Neural cell (in vitro differentiated cells): ENCODE results near the gene JPT1. TPM values are rescaled to one million over a fixed set of nuclear protein-coding genes. Genes with fewer than 3 reads are reported as not detected.
A peak's percentile ranks its signal among the peaks of the same experiment; 100 is the strongest.
"Not testable (repeated sequence)": the region's sequence is repeated elsewhere in the genome, so short reads cannot be mapped to it uniquely, and the experiment has no call there.

ENCODE experiments used
- H2AFZ ChIP-seq: fragments of 200-600, 300-800 bp; sonication (generic), shearing (Covaris generic); 2 replicates; pipeline ENCODE4 v1.6.0; 2014; ENCODE audit warnings: low read depth, mild to moderate bottlenecking, antibody characterized with exemption, low read length, moderate library complexity
- H3F3A ChIP-seq: fragments of 200-600 bp; shearing (Covaris generic); 2 replicates; pipeline ENCODE4 v1.6.1; 2016; ENCODE audit warnings: mild to moderate bottlenecking, moderate library complexity, mixed read lengths, antibody characterized with exemption, low read length; ENCODE audit not compliant: insufficient read depth, poor library complexity, severe bottlenecking
- H3K27ac ChIP-seq: fragments of 200-600, 300-800 bp; sonication (generic), shearing (Covaris generic); 2 replicates; pipeline ENCODE4 v1.5.1; 2014; ENCODE audit warnings: mild to moderate bottlenecking, low read length, moderate library complexity
- H3K27me3 ChIP-seq: fragments of 300-800, 200-600 bp; sonication (generic), shearing (Covaris generic); 2 replicates; pipeline ENCODE4 v1.6.0; 2014; ENCODE audit warnings: mild to moderate bottlenecking, low read depth, low read length, moderate library complexity; ENCODE audit not compliant: insufficient read depth
- H3K36me3 ChIP-seq: fragments of 300-800, 200-600 bp; sonication (generic), shearing (Covaris generic); 2 replicates; pipeline ENCODE4 v1.5.1; 2014; ENCODE audit warnings: mild to moderate bottlenecking, antibody characterized with exemption, low read length, moderate library complexity; ENCODE audit not compliant: insufficient read depth
- H3K4me2 ChIP-seq: fragments of 300-800, 200-600 bp; sonication (generic), shearing (Covaris generic); 2 replicates; pipeline ENCODE4 v1.6.0; 2014; ENCODE audit warnings: mild to moderate bottlenecking, low read length
- H3K4me3 ChIP-seq: fragments of 300-800, 200-600 bp; sonication (generic), shearing (Covaris generic); 2 replicates; pipeline ENCODE4 v1.5.1; 2014; ENCODE audit warnings: mild to moderate bottlenecking, low read length, moderate library complexity
- H3K79me2 ChIP-seq: fragments of 200-600 bp; shearing (Covaris generic); replicated peaks from 2 replicates; pipeline ENCODE4 v1.6.0; 2014; ENCODE audit warnings: mild to moderate bottlenecking, low read length, moderate library complexity; ENCODE audit not compliant: insufficient read depth
- H3K9ac ChIP-seq: fragments of 300-800, 200-600 bp; sonication (generic), shearing (Covaris generic); 2 replicates; pipeline ENCODE4 v1.6.1; 2016; ENCODE audit warnings: mild to moderate bottlenecking, low read length, mixed read lengths
- H3K9me2 ChIP-seq: fragments of 200-600 bp; shearing (Covaris generic); 2 replicates; pipeline ENCODE4 v1.6.1; 2016; ENCODE audit warnings: mild to moderate bottlenecking, low read length, mixed read lengths; ENCODE audit not compliant: insufficient read depth
- H3K9me3 ChIP-seq: fragments of 200-600, 300-800 bp; sonication (generic), shearing (Covaris generic); 2 replicates; pipeline ENCODE4 v1.6.1; 2016; ENCODE audit warnings: mild to moderate bottlenecking, mixed run types, low read length, moderate library complexity, mixed read lengths
- H4K20me1 ChIP-seq: fragments of 200-600 bp; shearing (Covaris generic); 2 replicates; pipeline ENCODE4 v1.6.1; 2016; ENCODE audit warnings: mild to moderate bottlenecking, mixed run types; ENCODE audit not compliant: insufficient read depth
- EP300 ChIP-seq: fragments of 450-650 bp; conservative IDR thresholded peaks from 2 replicates; pipeline ENCODE4 v1.6.1; 2014; ENCODE audit warnings: antibody characterized with exemption, mild to moderate bottlenecking, moderate library complexity; ENCODE audit not compliant: poor library complexity, severe bottlenecking
- EZH2 ChIP-seq: fragments of 200-600, 300-800 bp; shearing (Covaris generic), sonication (generic); IDR thresholded peaks from 2 replicates; pipeline ENCODE4 v1.6.1; 2014; ENCODE audit warnings: antibody characterized with exemption, low read length, borderline replicate concordance, mild to moderate bottlenecking; ENCODE audit not compliant: insufficient read depth, poor library complexity, severe bottlenecking
- MXI1 ChIP-seq: fragments of 450-650 bp; conservative IDR thresholded peaks from 2 replicates; pipeline ENCODE4 v1.6.1; 2014; ENCODE audit warnings: antibody characterized with exemption, mild to moderate bottlenecking; ENCODE audit not compliant: poor library complexity, severe bottlenecking
- POLR2AphosphoS5 ChIP-seq: IDR thresholded peaks from 2 replicates; pipeline ENCODE4 v1.6.1; 2012
- RAD21 ChIP-seq: fragments of 450-650 bp; conservative IDR thresholded peaks from 2 replicates; pipeline ENCODE4 v1.6.1; 2014; ENCODE audit warnings: antibody characterized with exemption, mild to moderate bottlenecking, moderate library complexity
- SMC3 ChIP-seq: fragments of 450-650 bp; conservative IDR thresholded peaks from 2 replicates; pipeline ENCODE4 v1.6.1; 2014; ENCODE audit warnings: antibody characterized with exemption, mild to moderate bottlenecking, moderate library complexity; ENCODE audit not compliant: poor library complexity
- TAF1 ChIP-seq: IDR thresholded peaks from 2 replicates; pipeline ENCODE4 v1.6.1; 2012; ENCODE audit warnings: low read depth
- polyA plus RNA-seq: library from polyadenylated mRNA; depleted of rRNA; stranded (reverse); fragments of >200 nt; gene quantifications from 2 replicates; pipeline ENCODE4 v1.2.3, GENCODE V29; 2014
- TF ChIP-seq, protein P1 (sequence below): fragments of 450-650 bp; IDR thresholded peaks from 2 replicates; pipeline ENCODE4 v1.5.1; 2014; ENCODE audit warnings: antibody characterized with exemption, mild to moderate bottlenecking, moderate library complexity; ENCODE audit not compliant: poor library complexity, severe bottlenecking
- TF ChIP-seq, protein P2 (sequence below): IDR thresholded peaks from 2 replicates; pipeline ENCODE4 v1.6.1; 2012; ENCODE audit warnings: borderline replicate concordance

The JPT1 gene
- polyA plus RNA-seq, 1 donor from 2014 or later: 1,721 TPM

GRCh38 chr17:75159196-75160031 lies 5.1 kb upstream of the JPT1 start:
- Histone ChIP-seq H3K79me2 (peaks cover 7% of the 10 kb centered on the region), H3K36me3 (peaks cover 6% of the 10 kb centered on the region), H3K9me3 (no peaks in the 10 kb centered on the region), H3K4me3 (no peak overlapping the region), H3K9me2 (no peaks in the 10 kb centered on the region), H3K27me3 (no peaks in the 10 kb centered on the region), H4K20me1 (no peaks in the 10 kb centered on the region), H3F3A (peaks cover 6% of the 10 kb centered on the region), H2AFZ (no peak overlapping the region), H3K9ac (no peak overlapping the region), H3K27ac (no peak overlapping the region), H3K4me2 (no peak overlapping the region)
- TF ChIP-seq POLR2AphosphoS5: no peak

DNA sequence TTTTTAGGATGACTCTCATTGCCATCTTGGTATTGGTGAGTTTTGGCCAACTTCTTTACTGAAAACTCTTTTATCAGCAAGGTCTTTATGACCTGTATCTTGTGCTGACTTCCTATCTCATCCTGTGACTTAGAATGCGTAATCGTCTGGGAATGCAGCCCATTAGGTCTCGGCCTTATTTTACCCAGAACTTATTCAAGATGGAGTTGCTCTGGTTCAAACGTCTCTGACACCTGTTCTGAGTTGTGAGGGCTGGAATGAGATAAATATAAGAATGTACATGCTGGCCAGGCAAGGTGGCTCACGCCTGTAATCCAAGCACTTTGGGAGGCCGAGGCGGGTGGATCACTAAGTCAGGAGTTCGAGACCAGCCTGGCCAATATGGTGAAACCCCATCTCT lies 4.2 kb upstream of the JPT1 start:
- H3K9me2 ChIP-seq, H3F3A ChIP-seq, H3K36me3 ChIP-seq, H3K27me3 ChIP-seq, H3K4me3 ChIP-seq, H3K9me3 ChIP-seq, H4K20me1 ChIP-seq, H2AFZ ChIP-seq, H3K27ac ChIP-seq, H3K79me2 ChIP-seq, H3K9ac ChIP-seq, H3K4me2 ChIP-seq: not testable (repeated sequence)

DNA sequence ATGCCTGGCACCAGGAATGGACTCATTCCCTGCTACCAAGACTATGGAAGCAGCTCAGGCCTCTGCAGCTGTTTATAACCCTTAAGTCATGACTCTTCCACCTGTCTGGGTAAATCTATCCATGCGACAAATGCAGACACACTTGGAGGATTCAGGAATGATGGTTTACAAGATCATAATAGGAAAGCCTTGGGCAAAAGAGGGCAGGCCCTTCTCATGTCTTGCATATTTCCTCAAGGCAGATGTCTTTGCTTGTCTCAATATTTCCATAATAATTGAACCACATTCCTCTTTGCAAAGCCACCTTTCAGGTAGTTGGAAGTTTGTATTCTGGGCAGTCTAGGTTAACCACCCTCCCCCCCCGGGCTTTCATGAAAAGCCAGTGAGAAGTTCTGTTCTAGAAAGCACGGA lies 884 bp upstream of the JPT1 start:
- Histone ChIP-seq H3K9me2 (no peaks in the 10 kb centered on the region), H3K36me3 (peaks cover 6% of the 10 kb centered on the region), H3K4me2 (peak overlapping the region; percentile 49), H2AFZ (no peak overlapping the region), H3K4me3 (peak overlapping the region; percentile 100), H3K79me2 (peaks cover 40% of the 10 kb centered on the region), H3K9ac (peak overlapping the region; percentile 57), H3K27ac (peak overlapping the region; percentile 81), H3F3A (peaks cover 6% of the 10 kb centered on the region), H3K9me3 (no peaks in the 10 kb centered on the region), H3K27me3 (no peaks in the 10 kb centered on the region), H4K20me1 (no peaks in the 10 kb centered on the region)
- TF ChIP-seq EZH2: no peak
- TF ChIP-seq EP300: no peak
- no peak for TF ChIP-seq RAD21
- TF ChIP-seq, protein P1, sequence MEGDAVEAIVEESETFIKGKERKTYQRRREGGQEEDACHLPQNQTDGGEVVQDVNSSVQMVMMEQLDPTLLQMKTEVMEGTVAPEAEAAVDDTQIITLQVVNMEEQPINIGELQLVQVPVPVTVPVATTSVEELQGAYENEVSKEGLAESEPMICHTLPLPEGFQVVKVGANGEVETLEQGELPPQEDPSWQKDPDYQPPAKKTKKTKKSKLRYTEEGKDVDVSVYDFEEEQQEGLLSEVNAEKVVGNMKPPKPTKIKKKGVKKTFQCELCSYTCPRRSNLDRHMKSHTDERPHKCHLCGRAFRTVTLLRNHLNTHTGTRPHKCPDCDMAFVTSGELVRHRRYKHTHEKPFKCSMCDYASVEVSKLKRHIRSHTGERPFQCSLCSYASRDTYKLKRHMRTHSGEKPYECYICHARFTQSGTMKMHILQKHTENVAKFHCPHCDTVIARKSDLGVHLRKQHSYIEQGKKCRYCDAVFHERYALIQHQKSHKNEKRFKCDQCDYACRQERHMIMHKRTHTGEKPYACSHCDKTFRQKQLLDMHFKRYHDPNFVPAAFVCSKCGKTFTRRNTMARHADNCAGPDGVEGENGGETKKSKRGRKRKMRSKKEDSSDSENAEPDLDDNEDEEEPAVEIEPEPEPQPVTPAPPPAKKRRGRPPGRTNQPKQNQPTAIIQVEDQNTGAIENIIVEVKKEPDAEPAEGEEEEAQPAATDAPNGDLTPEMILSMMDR: no peak
- no peak for TF ChIP-seq MXI1
- no peak for TF ChIP-seq SMC3
- TF ChIP-seq TAF1: no peak
- TF ChIP-seq, protein P2, sequence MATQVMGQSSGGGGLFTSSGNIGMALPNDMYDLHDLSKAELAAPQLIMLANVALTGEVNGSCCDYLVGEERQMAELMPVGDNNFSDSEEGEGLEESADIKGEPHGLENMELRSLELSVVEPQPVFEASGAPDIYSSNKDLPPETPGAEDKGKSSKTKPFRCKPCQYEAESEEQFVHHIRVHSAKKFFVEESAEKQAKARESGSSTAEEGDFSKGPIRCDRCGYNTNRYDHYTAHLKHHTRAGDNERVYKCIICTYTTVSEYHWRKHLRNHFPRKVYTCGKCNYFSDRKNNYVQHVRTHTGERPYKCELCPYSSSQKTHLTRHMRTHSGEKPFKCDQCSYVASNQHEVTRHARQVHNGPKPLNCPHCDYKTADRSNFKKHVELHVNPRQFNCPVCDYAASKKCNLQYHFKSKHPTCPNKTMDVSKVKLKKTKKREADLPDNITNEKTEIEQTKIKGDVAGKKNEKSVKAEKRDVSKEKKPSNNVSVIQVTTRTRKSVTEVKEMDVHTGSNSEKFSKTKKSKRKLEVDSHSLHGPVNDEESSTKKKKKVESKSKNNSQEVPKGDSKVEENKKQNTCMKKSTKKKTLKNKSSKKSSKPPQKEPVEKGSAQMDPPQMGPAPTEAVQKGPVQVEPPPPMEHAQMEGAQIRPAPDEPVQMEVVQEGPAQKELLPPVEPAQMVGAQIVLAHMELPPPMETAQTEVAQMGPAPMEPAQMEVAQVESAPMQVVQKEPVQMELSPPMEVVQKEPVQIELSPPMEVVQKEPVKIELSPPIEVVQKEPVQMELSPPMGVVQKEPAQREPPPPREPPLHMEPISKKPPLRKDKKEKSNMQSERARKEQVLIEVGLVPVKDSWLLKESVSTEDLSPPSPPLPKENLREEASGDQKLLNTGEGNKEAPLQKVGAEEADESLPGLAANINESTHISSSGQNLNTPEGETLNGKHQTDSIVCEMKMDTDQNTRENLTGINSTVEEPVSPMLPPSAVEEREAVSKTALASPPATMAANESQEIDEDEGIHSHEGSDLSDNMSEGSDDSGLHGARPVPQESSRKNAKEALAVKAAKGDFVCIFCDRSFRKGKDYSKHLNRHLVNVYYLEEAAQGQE: no peak
